GM19324 (cell line): ENCODE measurements around the gene CDKL5.

Experiments
- ATAC-seq: cut with Tn5 transposase; IDR thresholded peaks from one replicate; pipeline ENCODE4 v1.9.1; 2021; ENCODE audit warnings: mild to moderate bottlenecking, moderate library complexity; ENCODE audit not compliant: unreplicated experiment, low FRiP score

CDKL5 gene

GRCh38 chrX:18682979-18683387 lies 257.6 kb downstream of the CDKL5 start:
- no peak for ATAC-seq

GRCh38 chrX:18687856-18688495 lies 262.6 kb downstream of the CDKL5 start:
- no peak for ATAC-seq

GRCh38 chrX:18691431-18691830 lies 266.0 kb downstream of the CDKL5 start:
- ATAC-seq, result no peak

- no peak for ATAC-seq
Observed at GRCh38 chrX:18692541-18692940, 267.1 kb downstream of the CDKL5 start.

GRCh38 chrX:18696653-18697052 lies 271.2 kb downstream of the CDKL5 start:
- ATAC-seq, result no peak

- no peak for ATAC-seq
Observed at GRCh38 chrX:18698737-18699650, 273.6 kb downstream of the CDKL5 start.

GRCh38 chrX:18701621-18702361 lies 276.4 kb downstream of the CDKL5 start:
- ATAC-seq, result no peak

GRCh38 chrX:18702362-18703195 lies 277.2 kb downstream of the CDKL5 start:
- no peak for ATAC-seq
